DOHH2 (cell line): ENCODE data around the gene TNFAIP8L1.

Source experiments
- EZH2phosphoT487 ChIP-seq: fragments of 200-600 bp; sonication (generic); IDR thresholded peaks from 2 replicates; pipeline ENCODE4 v1.6.1; 2017; ENCODE audit warnings: borderline replicate concordance, mild to moderate bottlenecking, antibody characterized with exemption, low read length, moderate library complexity, mixed read lengths
- TF ChIP-seq, protein P1 (sequence below): fragments of 200-600 bp; sonication (generic); IDR thresholded peaks from one replicate; pipeline ENCODE4 v1.5.1; 2014; ENCODE audit warnings: antibody characterized with exemption, mild to moderate bottlenecking, low read depth, low read length; ENCODE audit not compliant: poor library complexity, severe bottlenecking

DNA sequence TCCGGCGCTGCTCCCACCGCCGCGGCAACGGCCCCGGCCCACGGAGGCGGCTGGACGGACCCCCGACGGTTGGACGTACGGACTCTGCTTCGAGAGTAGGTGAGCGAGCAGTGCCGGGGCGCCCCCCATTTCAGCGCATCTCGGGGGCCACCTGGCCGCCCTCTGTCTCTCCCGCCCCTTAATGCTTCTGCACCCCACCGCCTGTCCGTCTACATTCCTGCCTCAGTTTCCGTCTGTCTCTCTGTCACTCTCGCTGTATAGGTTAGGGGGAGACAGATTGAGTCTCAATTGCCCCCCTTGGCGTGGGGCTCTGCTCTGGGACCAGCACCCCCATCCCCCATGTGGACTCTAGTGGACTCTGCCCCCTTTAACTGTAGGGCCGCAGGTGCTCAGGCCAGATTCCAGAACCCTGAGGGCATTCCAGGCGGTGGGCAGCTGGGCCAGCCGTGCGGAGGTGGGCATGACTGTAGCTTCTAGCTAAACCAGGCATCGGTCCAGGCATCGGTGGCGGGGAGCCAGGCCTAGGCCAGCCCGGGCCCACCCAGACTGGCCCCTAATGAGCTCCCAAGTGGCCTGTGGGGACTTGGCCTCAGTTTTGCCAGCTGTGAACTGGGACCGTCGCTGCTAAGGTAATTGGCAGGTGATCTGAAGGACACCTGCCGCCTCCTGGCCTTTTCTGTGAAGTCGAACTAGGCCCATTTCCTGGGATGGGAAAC is 373 bp downstream of the TNFAIP8L1 start:
- TF ChIP-seq, protein P1, sequence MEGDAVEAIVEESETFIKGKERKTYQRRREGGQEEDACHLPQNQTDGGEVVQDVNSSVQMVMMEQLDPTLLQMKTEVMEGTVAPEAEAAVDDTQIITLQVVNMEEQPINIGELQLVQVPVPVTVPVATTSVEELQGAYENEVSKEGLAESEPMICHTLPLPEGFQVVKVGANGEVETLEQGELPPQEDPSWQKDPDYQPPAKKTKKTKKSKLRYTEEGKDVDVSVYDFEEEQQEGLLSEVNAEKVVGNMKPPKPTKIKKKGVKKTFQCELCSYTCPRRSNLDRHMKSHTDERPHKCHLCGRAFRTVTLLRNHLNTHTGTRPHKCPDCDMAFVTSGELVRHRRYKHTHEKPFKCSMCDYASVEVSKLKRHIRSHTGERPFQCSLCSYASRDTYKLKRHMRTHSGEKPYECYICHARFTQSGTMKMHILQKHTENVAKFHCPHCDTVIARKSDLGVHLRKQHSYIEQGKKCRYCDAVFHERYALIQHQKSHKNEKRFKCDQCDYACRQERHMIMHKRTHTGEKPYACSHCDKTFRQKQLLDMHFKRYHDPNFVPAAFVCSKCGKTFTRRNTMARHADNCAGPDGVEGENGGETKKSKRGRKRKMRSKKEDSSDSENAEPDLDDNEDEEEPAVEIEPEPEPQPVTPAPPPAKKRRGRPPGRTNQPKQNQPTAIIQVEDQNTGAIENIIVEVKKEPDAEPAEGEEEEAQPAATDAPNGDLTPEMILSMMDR = no peak
- no peak for TF ChIP-seq EZH2phosphoT487
